GM18861 (cell line): ENCODE data around the gene FAM111B.

ENCODE experiments used
- ATAC-seq: cut with Tn5 transposase; IDR thresholded peaks from one replicate; pipeline ENCODE4 v1.9.1; 2021; ENCODE audit not compliant: unreplicated experiment

The FAM111B gene

GRCh38 chr11:59154610-59155009, 47.6 kb downstream of the FAM111B start:
- ATAC-seq = no peak

GRCh38 chr11:59157433-59157832, 50.4 kb downstream of the FAM111B start:
- ATAC-seq = no peak

- peak; percentile 83 for ATAC-seq
Observed at GRCh38 chr11:59158206-59159068, 51.4 kb downstream of the FAM111B start.

GRCh38 chr11:59164028-59164427, 57.0 kb downstream of the FAM111B start:
- ATAC-seq = no peak

GRCh38 chr11:59171508-59172322, 64.7 kb downstream of the FAM111B start, which contains the start of gene DTX4:
Gene DTX4, plus strand, starts transcription at chr11:59172132. Its CDS starts 464 bp downstream, at chr11:59172596.
- peak; percentile 61 for ATAC-seq

- ATAC-seq = peak; percentile 29
Observed at GRCh38 chr11:59172345-59173079, 65.5 kb downstream of the FAM111B start.

- ATAC-seq = no peak
Observed at GRCh38 chr11:59173080-59173963, 66.3 kb downstream of the FAM111B start.

GRCh38 chr11:59173964-59174663, 67.1 kb downstream of the FAM111B start:
- ATAC-seq = no peak

- no peak for ATAC-seq
Observed at GRCh38 chr11:59174664-59175033, 67.6 kb downstream of the FAM111B start.

- no peak for ATAC-seq
Observed at GRCh38 chr11:59175091-59175501, 68.1 kb downstream of the FAM111B start.

- no peak for ATAC-seq
Observed at GRCh38 chr11:59176330-59176729, 69.3 kb downstream of the FAM111B start.
